GM20000 (cell line): ENCODE measurements around the gene DAP.

Experiments
- DNase-seq: peaks from one replicate; pipeline ENCODE4 v3.0.0; 2012; ENCODE audit warnings: low spot score
- TF ChIP-seq, protein P1 (sequence below): IDR thresholded peaks from 2 replicates; pipeline ENCODE4 v1.5.1; 2012; ENCODE audit warnings: mild to moderate bottlenecking, control low read depth; ENCODE audit errors: extremely low read depth, missing control alignments

DAP gene

DNA sequence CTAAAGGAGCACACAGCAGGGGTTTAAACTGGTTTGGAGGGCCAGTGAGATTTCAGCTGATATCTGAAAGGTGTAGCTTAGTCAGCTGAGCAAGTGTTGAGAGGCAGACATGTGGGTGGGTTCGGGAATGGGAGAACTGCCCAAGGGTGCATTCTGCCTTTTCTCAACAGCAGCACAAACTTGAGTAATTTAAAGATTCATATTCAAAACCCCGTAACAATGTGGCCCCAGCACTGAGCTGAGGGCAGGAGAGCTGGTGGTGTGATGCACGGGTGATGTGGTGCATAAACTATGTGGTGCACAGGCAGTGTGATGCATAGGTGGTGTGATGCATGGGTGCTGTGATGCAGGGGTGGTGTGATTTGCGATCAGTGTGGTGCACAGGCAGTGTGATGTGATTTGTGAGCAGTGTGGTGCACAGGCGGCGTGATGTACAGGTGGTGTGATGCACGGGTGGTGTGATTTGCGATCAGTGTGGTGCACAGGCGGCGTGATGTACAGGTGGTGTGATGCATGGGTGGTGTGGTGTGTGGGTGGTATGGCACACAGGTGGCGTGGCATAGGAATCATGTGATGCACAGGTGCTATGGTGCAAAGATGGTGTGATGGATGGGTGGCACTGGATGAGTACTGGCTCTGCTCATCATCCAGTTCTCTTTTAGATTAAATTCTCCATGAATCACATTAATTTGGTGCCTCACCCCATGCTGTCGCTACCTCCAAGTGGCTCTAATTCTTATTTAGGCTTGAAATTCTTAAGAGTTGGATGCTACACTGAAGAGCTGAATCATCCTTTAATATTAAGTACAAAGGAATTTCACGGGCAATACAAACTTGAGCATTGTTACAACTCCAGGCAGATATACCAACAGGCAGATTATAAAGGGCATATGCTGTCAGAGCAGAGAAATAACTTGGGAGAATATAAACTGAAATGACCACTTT, 53.6 kb downstream of the DAP start:
- TF ChIP-seq, protein P1, sequence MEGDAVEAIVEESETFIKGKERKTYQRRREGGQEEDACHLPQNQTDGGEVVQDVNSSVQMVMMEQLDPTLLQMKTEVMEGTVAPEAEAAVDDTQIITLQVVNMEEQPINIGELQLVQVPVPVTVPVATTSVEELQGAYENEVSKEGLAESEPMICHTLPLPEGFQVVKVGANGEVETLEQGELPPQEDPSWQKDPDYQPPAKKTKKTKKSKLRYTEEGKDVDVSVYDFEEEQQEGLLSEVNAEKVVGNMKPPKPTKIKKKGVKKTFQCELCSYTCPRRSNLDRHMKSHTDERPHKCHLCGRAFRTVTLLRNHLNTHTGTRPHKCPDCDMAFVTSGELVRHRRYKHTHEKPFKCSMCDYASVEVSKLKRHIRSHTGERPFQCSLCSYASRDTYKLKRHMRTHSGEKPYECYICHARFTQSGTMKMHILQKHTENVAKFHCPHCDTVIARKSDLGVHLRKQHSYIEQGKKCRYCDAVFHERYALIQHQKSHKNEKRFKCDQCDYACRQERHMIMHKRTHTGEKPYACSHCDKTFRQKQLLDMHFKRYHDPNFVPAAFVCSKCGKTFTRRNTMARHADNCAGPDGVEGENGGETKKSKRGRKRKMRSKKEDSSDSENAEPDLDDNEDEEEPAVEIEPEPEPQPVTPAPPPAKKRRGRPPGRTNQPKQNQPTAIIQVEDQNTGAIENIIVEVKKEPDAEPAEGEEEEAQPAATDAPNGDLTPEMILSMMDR, result no peak
- DNase-seq, result no peak

GRCh38 chr5:10706326-10706725, 54.7 kb downstream of the DAP start:
- TF ChIP-seq, protein P1, result no peak

DNA sequence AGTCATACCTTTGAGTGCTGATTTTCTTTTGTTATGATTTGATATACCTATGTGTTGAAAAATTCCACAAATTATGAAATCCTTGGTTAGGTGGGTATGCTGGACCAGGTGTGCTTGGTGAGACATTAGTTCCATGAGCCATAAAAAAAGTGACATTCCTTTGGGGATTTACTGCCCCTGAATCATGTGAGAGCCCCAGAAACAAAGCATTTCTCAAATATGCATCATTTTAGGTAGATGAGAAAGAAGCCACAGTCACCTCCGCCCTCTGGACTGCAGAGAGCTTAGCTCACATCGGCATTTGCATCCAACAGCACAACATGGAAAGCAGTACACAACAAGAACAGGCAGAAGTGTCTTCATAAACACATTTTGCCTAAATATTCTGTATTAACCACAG, 55.3 kb downstream of the DAP start:
- TF ChIP-seq, protein P1, result no peak
- DNase-seq, result no peak

More at GRCh38 chr5:10706326-10706725, 54.7 kb downstream of the DAP start:
- DNase-seq, result no peak

DNA sequence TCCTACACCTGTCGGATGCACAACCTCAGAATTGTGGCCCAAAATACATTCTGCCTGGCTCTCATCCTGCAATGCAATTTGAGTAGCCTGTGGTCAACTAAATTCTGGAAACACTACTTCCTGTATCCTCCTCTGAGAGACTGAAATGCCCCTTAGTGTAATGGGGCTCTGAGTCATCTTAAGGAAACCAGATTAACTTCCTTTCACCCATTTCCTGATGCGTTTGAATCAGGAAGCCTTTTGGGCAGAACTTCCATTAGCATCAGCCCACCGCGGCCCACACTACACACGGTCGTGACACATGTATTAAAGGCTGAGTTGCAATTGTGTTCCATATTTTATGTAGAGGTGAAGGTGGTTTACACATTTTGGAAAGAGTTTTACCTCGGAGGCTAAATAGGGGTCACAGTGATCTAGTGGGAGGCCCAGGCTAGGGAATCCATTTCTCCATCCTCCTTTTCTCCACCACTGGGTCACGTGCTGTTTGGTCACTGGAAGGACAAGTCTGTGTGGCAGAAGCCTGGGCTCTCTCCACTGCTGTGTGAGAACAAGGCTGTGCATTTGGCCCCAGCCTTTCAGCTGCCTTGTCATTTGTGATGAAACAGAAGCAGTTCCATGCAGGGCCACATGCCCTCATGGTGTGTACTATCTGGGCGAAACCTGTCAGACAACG, 55.9 kb downstream of the DAP start:
- DNase-seq, result no peak
- TF ChIP-seq, protein P1, result no peak

DNA sequence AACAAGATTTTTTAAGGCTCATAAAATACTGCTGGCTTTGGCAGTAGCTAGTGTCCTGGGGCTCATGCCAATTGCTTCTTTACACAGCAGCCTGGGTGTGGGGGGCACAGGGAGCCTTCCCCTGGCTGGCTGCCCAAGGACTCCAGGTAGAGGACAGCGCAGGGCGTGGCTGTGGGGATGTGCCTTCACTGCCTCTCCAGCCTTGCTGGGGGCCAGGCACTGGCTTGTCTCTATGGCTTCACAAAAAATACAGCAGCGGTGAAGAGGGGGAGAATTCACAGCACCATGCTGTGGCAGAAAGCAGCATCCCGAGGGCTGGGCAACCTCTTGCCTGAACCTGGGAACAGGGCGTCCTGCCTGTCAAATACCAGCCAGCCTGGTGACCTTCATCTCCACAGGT, 57.4 kb downstream of the DAP start:
- TF ChIP-seq, protein P1, result no peak
- no peak for DNase-seq

GRCh38 chr5:10702911-10703491, 58.0 kb downstream of the DAP start:
- DNase-seq, result no peak
- TF ChIP-seq, protein P1, result no peak
